ENCODE measurements around the gene POU3F1. TPM values are rescaled to one million over a fixed set of nuclear protein-coding genes. Genes with fewer than 3 reads are reported as not detected.

Gene POU3F1
- total RNA-seq, 2 experiments from 2014 or later = 0.13 TPM; not detected in 1

DNA sequence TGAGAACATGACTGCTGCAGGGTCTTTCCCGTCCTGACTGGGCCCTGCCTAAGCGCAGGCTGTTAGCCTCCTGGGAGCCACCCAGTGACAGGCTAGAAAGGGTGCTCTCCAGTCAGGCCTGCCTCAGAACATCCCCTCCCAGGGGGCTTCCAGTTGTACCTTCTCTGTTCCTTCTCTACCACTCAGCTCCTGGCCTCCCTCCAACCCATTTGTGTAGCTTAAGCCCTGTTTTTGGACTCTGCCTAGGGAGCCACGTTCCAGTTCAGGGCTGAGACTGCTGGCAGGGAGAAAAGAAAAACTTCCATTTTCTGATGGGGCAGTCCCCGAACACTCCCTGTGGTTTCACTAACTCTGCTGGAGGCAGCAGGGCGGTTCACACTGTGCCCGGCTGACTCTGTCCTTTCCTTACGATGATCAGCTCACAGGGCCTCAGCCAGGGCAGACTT lies 15.3 kb upstream of the POU3F1 start:
- Histone ChIP-seq H3K9me3 (ENCODE audit: low read length) (no peaks in the 10 kb centered on the region), H3K36me3 (ENCODE audit: insufficient read depth, low read length) (no peaks in the 10 kb centered on the region), H3K4me3 (ENCODE audit: low read depth, low read length, poor library complexity, severe bottlenecking) (no peak overlapping the region), H3K4me1 (ENCODE audit: insufficient read depth, low read length, poor library complexity, severe bottlenecking) (no peaks in the 10 kb centered on the region), H3K9me2 (ENCODE audit: insufficient read depth, low read length) (no peaks in the 10 kb centered on the region), H2AFZ (ENCODE audit: low read length) (no peak overlapping the region), H3K4me2 (ENCODE audit: low read length) (no peak overlapping the region), H4K20me1 (ENCODE audit: insufficient read depth, low read length) (no peaks in the 10 kb centered on the region), H3K79me2 (ENCODE audit: insufficient read depth, low read depth, low read length) (no peaks in the 10 kb centered on the region), H3K27ac (ENCODE audit: low read depth, low read length, poor library complexity, severe bottlenecking) (no peak overlapping the region)
- no peak for DNase-seq (ENCODE audit: low spot score)
- intact Hi-C loops (cut with micrococcal nuclease; ENCODE audit: unreplicated experiment) = no loop called here
- TF ChIP-seq EZH2phosphoT487 (IDR thresholded peaks at IDR 0.05; ENCODE audit: borderline replicate concordance, low read depth, low read length) (no peak), CTCF (conservative IDR thresholded peaks at IDR 0.05; ENCODE audit: low read length) (no peak)
- no TSS peak for BruUV-seq (replicated peaks)
- POLR2A ChIA-PET = no interaction called here
- CTCF ChIA-PET (ENCODE audit: unreplicated experiment) = no interaction called here

- Histone ChIP-seq H3K79me2 (ENCODE audit: insufficient read depth, low read depth, low read length) (no peaks in the 10 kb centered on the region), H3K9me3 (ENCODE audit: low read length) (no peaks in the 10 kb centered on the region), H3K36me3 (ENCODE audit: insufficient read depth, low read length) (no peaks in the 10 kb centered on the region), H3K4me3 (ENCODE audit: low read depth, low read length, poor library complexity, severe bottlenecking) (no peak overlapping the region), H2AFZ (ENCODE audit: low read length) (no peak overlapping the region), H3K9me2 (ENCODE audit: insufficient read depth, low read length) (no peaks in the 10 kb centered on the region), H3K4me1 (ENCODE audit: insufficient read depth, low read length, poor library complexity, severe bottlenecking) (no peaks in the 10 kb centered on the region), H4K20me1 (ENCODE audit: insufficient read depth, low read length) (no peaks in the 10 kb centered on the region), H3K27ac (ENCODE audit: low read depth, low read length, poor library complexity, severe bottlenecking) (no peak overlapping the region), H3K4me2 (ENCODE audit: low read length) (no peak overlapping the region)
- intact Hi-C loops (cut with micrococcal nuclease; ENCODE audit: unreplicated experiment) = no loop called here
- ChIA-PET CTCF (ENCODE audit: unreplicated experiment) (no interaction called here), POLR2A (no interaction called here)
- no peak for DNase-seq (ENCODE audit: low spot score)
- TF ChIP-seq EZH2phosphoT487 (IDR thresholded peaks at IDR 0.05; ENCODE audit: borderline replicate concordance, low read depth, low read length) = no peak
- no peak for TF ChIP-seq CTCF (conservative IDR thresholded peaks at IDR 0.05; ENCODE audit: low read length)
- BruUV-seq (replicated peaks) = no TSS peak
Observed at GRCh38 chr1:38061290-38061689, 14.7 kb upstream of the POU3F1 start.

GRCh38 chr1:38060498-38060897 lies 13.9 kb upstream of the POU3F1 start:
- no peak for TF ChIP-seq CTCF (conservative IDR thresholded peaks at IDR 0.05; ENCODE audit: low read length)
- no peak for TF ChIP-seq EZH2phosphoT487 (IDR thresholded peaks at IDR 0.05; ENCODE audit: borderline replicate concordance, low read depth, low read length)
- no peaks in the 10 kb centered on the region for H3K36me3 ChIP-seq (ENCODE audit: insufficient read depth, low read length)
- POLR2A ChIA-PET = no interaction called here
- H3K4me2 ChIP-seq (ENCODE audit: low read length) = no peak overlapping the region
- no peak overlapping the region for H3K4me3 ChIP-seq (ENCODE audit: low read depth, low read length, poor library complexity, severe bottlenecking)
- CTCF ChIA-PET (ENCODE audit: unreplicated experiment) = no interaction called here
- no peak for DNase-seq (ENCODE audit: low spot score)
- intact Hi-C loops (cut with micrococcal nuclease; ENCODE audit: unreplicated experiment) = no loop called here
- no peaks in the 10 kb centered on the region for H3K9me2 ChIP-seq (ENCODE audit: insufficient read depth, low read length)
- BruUV-seq (replicated peaks) = no TSS peak
- no peak overlapping the region for H2AFZ ChIP-seq (ENCODE audit: low read length)
- H3K27ac ChIP-seq (ENCODE audit: low read depth, low read length, poor library complexity, severe bottlenecking) = no peak overlapping the region
- no peaks in the 10 kb centered on the region for H4K20me1 ChIP-seq (ENCODE audit: insufficient read depth, low read length)
- H3K79me2 ChIP-seq (ENCODE audit: insufficient read depth, low read depth, low read length) = no peaks in the 10 kb centered on the region
- H3K4me1 ChIP-seq (ENCODE audit: insufficient read depth, low read length, poor library complexity, severe bottlenecking) = no peaks in the 10 kb centered on the region
- no peaks in the 10 kb centered on the region for H3K9me3 ChIP-seq (ENCODE audit: low read length)
